ENCODE measurements around the gene PRICKLE4.

DNA sequence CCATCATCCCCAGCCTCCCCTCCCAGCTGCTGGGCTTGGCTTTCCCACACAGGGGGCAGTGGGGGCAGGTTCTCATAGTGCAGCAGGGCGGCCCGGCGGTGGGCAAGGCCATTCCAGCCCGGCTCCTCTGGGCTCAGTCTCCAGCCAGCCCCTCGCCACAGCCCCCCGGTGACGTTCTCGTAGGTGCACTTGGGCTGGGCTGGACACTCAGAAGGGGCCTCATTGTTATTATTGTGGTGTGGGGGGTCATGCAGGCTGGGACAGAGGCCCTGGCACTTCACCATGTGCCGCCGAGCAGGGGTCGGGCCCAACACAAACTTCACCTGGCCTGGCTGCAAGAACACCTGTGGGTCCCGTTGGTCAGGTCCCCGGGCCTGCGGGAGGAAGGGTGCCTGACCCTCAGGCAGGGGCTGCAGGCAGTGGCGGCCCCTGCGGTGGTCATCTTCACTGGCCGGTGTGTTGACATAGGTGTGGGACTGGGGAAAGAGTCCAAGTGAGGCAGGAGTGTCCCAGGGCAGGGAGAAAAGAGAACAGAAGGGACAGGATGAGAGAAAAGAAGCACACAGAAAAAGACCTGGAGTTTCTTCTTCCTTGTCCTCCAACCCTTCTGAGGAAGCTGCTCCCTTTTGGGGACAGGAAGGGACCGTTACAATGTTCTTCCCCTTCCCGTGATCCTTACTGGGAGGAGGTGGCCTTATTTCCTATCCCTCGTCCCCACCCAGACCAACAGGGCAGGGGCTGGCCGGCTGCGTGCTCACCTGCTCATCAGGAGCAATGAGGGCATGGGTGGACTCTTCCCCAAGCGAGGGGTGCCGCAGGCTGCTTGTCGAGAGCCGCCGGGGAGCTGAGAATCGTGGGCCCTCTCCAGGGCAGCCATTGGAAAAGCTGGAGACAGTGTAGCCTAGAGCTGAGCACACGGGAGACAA, 9.3 kb upstream of the PRICKLE4 start:
- TF ChIP-seq, protein P1, sequence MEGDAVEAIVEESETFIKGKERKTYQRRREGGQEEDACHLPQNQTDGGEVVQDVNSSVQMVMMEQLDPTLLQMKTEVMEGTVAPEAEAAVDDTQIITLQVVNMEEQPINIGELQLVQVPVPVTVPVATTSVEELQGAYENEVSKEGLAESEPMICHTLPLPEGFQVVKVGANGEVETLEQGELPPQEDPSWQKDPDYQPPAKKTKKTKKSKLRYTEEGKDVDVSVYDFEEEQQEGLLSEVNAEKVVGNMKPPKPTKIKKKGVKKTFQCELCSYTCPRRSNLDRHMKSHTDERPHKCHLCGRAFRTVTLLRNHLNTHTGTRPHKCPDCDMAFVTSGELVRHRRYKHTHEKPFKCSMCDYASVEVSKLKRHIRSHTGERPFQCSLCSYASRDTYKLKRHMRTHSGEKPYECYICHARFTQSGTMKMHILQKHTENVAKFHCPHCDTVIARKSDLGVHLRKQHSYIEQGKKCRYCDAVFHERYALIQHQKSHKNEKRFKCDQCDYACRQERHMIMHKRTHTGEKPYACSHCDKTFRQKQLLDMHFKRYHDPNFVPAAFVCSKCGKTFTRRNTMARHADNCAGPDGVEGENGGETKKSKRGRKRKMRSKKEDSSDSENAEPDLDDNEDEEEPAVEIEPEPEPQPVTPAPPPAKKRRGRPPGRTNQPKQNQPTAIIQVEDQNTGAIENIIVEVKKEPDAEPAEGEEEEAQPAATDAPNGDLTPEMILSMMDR (IDR thresholded peaks at IDR 0.05), result no peak
- TF ChIP-seq EZH2 (IDR thresholded peaks at IDR 0.05) (no peak), EZH2phosphoT487 (IDR thresholded peaks at IDR 0.05) (no peak)

Measured in neural progenitor cell (in vitro differentiated cells).